Measurements from ENCODE around the gene ELANE.
A peak's percentile ranks its signal among the peaks of the same experiment; 100 is the strongest.
"Not testable (repeated sequence)": the region's sequence is repeated elsewhere in the genome, so short reads cannot be mapped to it uniquely, and the experiment has no call there.

Gene ELANE

DNA sequence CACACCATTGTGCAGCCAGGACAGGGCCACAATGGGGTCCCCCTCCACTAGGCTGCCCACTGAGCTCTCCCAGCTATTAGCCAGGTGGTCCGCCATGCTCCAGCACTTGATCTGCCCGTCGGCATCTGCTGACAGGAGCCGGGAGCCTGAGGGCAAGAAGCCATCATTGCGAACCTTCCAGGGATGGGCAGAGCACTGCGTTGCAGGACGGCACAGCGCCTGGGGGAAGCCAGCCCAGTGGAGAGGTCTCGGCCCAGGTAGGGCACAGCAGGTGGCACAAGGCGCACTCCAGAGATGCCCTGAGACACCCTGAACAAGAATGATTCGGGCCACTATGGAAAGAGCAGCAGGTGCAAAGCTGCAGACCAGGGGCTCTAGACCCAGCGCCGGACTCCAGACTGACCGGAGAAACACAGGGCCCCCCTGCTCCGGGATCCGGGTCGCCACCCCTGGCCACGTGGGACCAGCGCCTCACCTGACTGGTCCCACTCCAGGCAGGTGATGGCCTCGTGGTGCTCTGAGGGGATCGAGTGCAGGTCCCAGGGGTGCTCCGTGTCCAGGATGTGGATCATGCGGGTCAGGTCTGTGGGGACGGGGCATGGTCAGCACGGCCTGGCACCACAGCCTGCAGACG lies 37.7 kb downstream of the ELANE start:
- POLR2A ChIA-PET, result no interaction called here

DNA sequence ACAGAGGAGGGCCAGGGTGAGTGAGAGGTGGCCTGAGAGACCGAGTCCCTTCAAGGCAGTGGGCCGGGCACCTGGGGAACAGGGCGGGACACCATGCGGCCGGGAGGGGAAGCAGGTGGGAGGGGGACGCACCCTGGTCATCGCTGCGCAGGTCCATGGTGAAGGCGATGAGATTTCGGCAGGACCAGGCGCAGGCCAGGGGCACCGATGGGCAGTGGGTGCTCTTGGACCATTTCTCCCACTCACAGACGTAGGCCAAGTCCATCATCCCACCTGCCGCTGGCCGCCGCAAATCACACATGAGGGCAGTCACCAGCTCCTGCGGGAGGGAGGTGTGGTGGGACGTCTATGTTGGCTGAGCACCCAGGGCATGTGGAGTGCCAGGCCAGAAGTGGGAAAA lies 38.7 kb downstream of the ELANE start:
- TF ChIP-seq, protein P1, sequence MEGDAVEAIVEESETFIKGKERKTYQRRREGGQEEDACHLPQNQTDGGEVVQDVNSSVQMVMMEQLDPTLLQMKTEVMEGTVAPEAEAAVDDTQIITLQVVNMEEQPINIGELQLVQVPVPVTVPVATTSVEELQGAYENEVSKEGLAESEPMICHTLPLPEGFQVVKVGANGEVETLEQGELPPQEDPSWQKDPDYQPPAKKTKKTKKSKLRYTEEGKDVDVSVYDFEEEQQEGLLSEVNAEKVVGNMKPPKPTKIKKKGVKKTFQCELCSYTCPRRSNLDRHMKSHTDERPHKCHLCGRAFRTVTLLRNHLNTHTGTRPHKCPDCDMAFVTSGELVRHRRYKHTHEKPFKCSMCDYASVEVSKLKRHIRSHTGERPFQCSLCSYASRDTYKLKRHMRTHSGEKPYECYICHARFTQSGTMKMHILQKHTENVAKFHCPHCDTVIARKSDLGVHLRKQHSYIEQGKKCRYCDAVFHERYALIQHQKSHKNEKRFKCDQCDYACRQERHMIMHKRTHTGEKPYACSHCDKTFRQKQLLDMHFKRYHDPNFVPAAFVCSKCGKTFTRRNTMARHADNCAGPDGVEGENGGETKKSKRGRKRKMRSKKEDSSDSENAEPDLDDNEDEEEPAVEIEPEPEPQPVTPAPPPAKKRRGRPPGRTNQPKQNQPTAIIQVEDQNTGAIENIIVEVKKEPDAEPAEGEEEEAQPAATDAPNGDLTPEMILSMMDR (IDR thresholded peaks at IDR 0.05; ENCODE audit: insufficient read depth, low read length, missing control alignments), result no peak
- ChIA-PET POLR2A (no interaction called here), CTCF (no interaction called here)
- no peak for DNase-seq (ENCODE audit: low read depth, low spot score)
- no peak overlapping the region for H3K4me3 ChIP-seq (ENCODE audit: low read depth, low read length)

More for the DNA sequence above, 37.7 kb downstream of the ELANE start:
- CTCF ChIA-PET, result no interaction called here
- DNase-seq (ENCODE audit: low read depth, low spot score), result no peak
- TF ChIP-seq, protein P1 (IDR thresholded peaks at IDR 0.05; ENCODE audit: insufficient read depth, low read length, missing control alignments), result no peak
- no peak overlapping the region for H3K4me3 ChIP-seq (ENCODE audit: low read depth, low read length)

DNA sequence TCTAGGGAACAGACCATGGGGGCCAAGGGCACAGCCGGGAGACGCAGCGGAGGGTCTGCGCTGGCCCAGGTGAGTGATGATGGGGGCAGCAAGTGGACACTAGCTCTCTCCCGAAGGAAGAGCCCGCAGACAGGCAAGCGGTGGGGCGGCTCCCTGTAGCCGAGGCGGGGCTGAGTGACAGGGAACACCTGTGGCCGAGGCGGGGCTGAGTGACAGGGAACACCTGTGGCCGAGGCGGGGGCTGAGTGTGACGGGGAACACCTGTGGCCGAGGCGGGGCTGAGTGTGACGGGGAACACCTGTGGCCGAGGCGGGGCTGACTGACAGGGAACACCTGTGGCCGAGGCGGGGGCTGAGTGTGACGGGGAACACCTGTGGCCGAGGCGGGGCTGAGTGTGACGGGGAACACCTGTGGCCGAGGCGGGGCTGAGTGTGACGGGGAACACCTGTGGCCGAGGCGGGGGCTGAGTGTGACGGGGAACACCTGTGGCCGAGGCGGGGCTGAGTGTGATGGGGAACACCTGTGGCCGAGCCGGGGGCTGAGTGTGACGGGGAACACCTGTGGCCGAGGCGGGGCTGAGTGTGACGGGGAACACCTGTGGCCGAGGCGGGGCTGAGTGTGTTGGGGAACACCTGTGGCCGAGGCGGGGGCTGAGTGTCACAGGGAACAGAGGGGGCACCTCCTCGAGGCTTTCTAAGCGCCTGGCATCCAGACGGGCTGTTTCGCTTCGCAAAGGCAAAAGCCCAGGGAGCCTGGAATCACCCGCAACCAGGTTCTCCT lies 39.5 kb downstream of the ELANE start:
- ChIA-PET POLR2A (interaction anchor here (2.1 kb wide), 1 partner anchor 13 kb away, joined by 7 read pairs; no protein-coding TSS in a partner anchor), CTCF (interaction anchor here (1.5 kb wide), 1 partner anchor 16 kb away, joined by 3 read pairs; no protein-coding TSS in a partner anchor)
- H3K4me3 ChIP-seq (ENCODE audit: low read depth, low read length), result peak overlapping the region; percentile 80
- DNase-seq (ENCODE audit: low read depth, low spot score), result not testable (repeated sequence)

DNA sequence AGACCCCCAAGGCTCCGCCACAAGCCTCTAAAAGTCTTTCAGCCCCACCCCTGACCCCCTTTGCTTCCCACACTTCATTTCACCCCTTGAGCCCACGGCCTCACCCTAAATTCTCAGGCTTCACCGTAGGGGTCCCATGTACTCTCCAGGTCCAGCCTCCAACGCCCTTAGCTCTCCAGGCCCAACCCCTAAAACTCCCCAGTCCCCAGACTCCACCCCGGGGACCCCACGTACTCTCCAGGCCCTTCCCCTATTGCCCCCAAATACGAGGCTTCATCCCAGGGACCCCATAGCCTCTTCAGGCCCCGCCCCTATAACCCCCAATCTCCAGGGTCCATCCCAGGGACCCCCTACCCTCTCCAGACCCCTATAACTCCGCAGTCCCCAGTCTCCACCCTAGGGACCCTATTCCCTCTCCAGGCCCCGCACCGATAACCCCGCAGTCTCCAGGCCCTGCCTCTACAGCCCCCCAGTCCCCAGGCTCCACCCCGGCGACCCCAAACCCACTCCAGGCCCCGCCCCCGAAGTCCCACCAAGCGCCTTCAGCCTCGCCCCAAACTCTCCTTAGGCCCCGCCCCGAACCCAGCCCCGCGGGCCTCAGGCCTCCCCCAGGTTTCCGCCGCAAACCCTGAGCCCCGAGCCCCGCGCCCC lies 40.3 kb downstream of the ELANE start:
- no peak for DNase-seq (ENCODE audit: low read depth, low spot score)
- peak overlapping the region; percentile 80 for H3K4me3 ChIP-seq (ENCODE audit: low read depth, low read length)
- ChIA-PET POLR2A (interaction anchor here (2.1 kb wide), 1 partner anchor 13 kb away, joined by 7 read pairs; no protein-coding TSS in a partner anchor), CTCF (interaction anchor here (1.0 to 1.8 kb wide), 3 partner anchors 15 to 36 kb away, joined by 3 to 8 read pairs (median 3); no protein-coding TSS in a partner anchor)
- TF ChIP-seq, protein P1 (IDR thresholded peaks at IDR 0.05; ENCODE audit: insufficient read depth, low read length, missing control alignments), result no peak

DNA sequence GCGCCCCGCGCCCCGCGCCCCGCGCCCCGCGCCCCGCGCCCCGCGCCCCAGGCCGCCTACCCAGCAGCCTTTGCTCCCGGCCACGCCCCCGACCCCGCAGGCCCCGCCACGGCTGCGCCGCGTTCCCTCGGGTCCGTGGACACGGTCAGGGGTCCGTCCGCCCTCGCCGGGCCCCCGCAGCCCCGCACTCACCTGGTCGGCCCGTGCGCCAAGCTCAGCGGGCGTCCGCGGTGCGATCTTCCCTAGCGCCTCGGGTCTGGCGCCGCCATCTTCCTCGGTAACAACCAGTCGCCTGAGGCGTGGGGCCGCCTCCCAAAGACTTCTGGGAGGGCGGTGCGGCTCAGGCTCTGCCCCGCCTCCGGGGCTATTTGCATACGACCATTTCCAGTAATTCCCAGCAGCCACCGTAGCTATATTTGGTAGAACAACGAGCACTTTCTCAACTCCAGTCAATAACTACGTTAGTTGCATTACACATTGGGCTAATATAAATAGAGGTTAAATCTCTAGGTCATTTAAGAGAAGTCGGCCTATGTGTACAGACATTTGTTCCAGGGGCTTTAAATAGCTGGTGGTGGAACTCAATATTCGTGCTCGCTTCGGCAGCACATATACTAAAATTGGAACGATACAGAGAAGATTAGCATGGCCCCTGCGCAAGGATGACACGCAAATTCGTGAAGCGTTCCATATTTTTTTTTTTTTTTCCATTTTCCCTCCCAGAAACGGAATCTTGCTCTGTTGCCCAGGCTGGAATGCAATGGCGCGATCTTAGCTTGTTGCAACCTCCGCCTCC lies 41.0 kb downstream of the ELANE start, which contains the start of the genes MED16 and RNU6-9:
Gene MED16 (minus strand): TSS at position 294 of the 796 bp plus-strand sequence. CDS start 2,056 bp downstream, outside the sequence.
Gene RNU6-9 (plus strand): TSS at position 591 of the 796 bp plus-strand sequence.
- ChIA-PET POLR2A (interaction anchor here (1.0 to 2.1 kb wide), 2 partner anchors 14 to 29 kb away, joined by 3 to 7 read pairs; no protein-coding TSS in a partner anchor), CTCF (interaction anchor here (0.8 to 1.8 kb wide), 5 partner anchors 14 to 124 kb away, joined by 3 to 8 read pairs (median 3); no protein-coding TSS in a partner anchor)
- TF ChIP-seq, protein P1 (IDR thresholded peaks at IDR 0.05; ENCODE audit: insufficient read depth, low read length, missing control alignments), result no peak
- peak within 1 kb of the TSS; percentile 80 for H3K4me3 ChIP-seq (ENCODE audit: low read depth, low read length)
- DNase-seq (ENCODE audit: low read depth, low spot score), result peak; percentile 49

DNA sequence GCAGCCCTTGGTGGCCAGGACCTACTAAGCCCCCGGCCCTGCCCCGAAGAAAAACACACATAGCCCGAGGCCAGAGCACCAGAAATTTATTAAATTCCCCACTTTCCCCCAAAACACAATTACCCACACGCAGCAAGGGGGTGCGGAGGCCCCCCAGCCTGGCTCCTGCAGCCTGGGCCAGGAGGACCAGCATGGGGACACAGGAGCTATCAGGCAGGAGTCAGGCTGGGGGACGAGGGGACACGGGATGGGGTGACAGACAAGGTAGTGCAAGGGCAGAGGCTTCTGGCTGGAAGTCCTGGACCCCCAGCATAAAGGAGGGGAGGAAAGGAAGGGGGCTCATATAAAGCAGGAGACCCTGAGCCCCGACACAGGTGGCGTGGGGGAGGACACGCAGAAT lies 44.3 kb downstream of the ELANE start:
- CTCF ChIA-PET, result interaction anchor here (1.2 to 1.3 kb wide), 2 partner anchors 17 to 88 kb away, joined by 3 to 4 read pairs; partner anchors contain the start of gene WDR18
- DNase-seq (ENCODE audit: low read depth, low spot score), result no peak
- POLR2A ChIA-PET, result no interaction called here
- TF ChIP-seq, protein P1 (IDR thresholded peaks at IDR 0.05; ENCODE audit: insufficient read depth, low read length, missing control alignments), result no peak
- H3K4me3 ChIP-seq (ENCODE audit: low read depth, low read length), result no peak overlapping the region

Data from AG04449 (cell line).